LNCaP clone FGC (cell line): ENCODE data around the gene CXCL8.

ENCODE experiments used
- DNase-seq: peaks from one replicate; pipeline ENCODE4 v3.0.0-alpha.2; 2011; ENCODE audit warnings: low read depth
- H3K4me3 ChIP-seq: 2 replicates; pipeline ENCODE4 v1.5.1; 2011; ENCODE audit warnings: mild to moderate bottlenecking, low read depth, low read length, control low read depth
- TF ChIP-seq, protein P1 (sequence below): IDR thresholded peaks from 2 replicates; pipeline ENCODE4 v1.5.1; 2012; ENCODE audit warnings: mild to moderate bottlenecking; ENCODE audit not compliant: control insufficient read depth, insufficient read depth; ENCODE audit errors: extremely low read depth

Gene CXCL8

DNA sequence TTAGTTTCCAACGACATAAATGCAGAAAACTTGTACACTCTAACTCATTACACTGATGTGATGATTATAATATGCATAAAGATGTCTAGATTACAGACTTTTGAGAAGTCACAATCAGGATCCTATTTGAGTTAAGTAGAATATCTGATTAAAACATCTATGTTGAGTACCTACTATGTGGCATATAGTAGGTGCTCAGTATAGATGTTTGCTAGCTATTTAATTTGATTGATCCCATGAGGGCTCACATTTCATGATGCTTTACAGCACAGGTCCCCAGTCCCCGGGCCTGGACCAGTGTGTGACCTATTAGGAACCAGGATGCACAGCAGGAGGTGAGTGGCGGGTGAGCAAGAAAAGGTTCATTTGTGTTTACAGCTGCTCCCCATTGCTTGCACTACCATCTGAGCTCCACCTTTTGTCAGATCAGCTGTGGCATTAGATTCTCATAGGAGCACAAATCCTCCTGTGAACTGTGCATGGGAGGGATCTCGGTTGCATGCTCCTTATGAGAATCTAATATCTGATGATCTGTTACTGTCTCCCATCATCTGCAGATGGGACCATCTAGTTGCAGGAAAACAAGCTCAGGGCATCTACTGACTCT is 33.0 kb upstream of the CXCL8 start:
- DNase-seq: no peak
- TF ChIP-seq, protein P1, sequence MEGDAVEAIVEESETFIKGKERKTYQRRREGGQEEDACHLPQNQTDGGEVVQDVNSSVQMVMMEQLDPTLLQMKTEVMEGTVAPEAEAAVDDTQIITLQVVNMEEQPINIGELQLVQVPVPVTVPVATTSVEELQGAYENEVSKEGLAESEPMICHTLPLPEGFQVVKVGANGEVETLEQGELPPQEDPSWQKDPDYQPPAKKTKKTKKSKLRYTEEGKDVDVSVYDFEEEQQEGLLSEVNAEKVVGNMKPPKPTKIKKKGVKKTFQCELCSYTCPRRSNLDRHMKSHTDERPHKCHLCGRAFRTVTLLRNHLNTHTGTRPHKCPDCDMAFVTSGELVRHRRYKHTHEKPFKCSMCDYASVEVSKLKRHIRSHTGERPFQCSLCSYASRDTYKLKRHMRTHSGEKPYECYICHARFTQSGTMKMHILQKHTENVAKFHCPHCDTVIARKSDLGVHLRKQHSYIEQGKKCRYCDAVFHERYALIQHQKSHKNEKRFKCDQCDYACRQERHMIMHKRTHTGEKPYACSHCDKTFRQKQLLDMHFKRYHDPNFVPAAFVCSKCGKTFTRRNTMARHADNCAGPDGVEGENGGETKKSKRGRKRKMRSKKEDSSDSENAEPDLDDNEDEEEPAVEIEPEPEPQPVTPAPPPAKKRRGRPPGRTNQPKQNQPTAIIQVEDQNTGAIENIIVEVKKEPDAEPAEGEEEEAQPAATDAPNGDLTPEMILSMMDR: no peak
- H3K4me3 ChIP-seq: no peak overlapping the region

DNA sequence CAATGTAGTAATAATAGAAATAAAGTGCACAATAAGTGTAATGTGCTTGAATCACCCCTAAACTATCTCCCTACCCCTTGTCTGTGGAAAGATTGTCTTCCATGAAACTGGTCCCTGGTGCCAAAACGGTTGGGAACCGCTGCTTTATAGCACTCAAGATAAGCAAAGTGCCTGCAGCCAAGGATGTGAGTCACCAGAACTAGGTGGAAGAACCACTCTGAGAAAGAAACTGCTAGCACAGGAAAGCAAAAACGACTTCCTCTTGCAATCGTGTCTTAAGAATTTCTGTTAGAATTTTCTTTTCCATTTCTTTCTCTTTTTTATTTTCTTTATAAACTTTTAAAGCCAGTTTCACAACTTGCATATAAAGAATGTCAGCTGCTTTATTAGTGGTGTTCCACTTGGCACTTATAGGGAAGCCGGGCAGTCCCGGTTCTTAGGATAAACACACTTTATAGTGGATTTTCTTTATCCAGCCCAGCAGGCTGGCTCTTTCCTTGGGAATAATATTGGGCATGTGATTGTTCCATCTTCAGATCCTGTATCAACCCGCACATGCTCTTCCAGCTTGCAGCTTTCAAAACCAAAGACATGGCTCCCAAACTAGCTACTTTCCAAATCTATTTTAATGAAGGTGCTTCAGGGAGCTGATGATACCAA is 32.3 kb upstream of the CXCL8 start:
- TF ChIP-seq, protein P1: no peak
- H3K4me3 ChIP-seq: no peak overlapping the region
- peak; percentile 62 for DNase-seq

DNA sequence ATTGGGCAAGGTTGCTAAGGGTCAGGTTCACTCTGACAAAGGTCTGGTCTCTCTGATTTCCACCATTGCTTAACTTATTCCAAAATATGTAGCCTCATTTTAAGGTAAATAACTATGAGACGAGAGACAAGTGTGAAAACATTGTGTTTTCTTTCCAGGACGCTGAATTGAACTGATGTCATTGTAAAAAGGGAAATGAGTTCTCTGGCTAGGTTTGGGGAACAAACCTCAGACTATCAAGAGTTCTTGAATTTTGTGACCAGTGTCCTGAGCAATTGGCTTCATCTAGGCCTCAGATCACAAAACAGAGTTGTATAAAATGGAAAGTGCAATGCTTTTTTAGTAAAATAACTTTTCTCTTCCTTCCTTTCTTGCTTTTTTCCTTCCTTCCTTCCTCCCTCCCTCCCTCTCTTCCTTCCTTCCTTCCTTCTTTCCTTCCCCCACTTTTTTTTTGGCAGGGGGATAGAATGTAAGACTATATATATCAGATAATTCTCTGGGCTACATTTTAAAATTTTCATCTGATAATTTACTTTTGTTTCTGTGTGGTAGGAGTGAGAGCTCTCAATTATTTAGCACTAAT is 30.8 kb upstream of the CXCL8 start:
- DNase-seq: no peak
- TF ChIP-seq, protein P1: no peak
- H3K4me3 ChIP-seq: no peak overlapping the region

DNA sequence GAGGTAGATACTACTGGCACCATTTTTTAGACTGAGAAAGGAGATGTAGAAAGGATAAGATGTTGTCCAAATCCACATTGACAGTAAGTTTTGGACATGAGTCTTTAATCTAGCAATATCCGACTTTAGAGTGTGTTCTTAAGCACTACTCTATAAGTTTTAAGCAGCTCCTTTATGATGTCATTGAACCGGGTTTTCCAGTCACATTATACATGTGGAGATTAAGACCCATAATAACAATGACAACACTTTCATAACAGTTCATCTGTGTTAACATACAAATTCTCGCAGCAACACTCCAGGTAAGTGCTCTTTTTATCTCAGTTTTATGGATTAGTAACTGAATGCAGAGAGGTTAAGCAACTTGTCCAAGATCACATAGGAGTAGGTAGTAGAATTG is 30.3 kb upstream of the CXCL8 start:
- H3K4me3 ChIP-seq: no peak overlapping the region
- no peak for DNase-seq
- TF ChIP-seq, protein P1: no peak

DNA sequence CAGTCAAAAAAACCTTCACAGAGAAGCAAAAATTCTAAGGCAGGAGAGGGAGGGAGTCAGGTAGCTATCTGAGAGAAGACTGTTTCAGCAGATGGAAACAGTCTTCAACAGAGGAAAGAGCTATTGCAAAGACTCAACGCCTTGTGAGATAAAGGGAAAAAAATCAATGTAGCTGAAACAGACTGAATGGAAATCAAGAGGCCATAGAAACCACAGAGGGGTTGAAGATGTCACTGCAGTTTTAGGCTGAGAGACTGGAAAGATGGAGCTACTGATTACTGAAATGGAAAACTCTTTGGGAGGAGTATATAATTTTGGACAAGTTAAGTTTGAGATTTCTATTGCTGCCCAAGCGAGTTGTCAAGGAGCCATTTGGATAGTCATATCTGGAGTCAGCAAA is 28.4 kb upstream of the CXCL8 start:
- TF ChIP-seq, protein P1: no peak
- no peak for DNase-seq
- H3K4me3 ChIP-seq: no peak overlapping the region

DNA sequence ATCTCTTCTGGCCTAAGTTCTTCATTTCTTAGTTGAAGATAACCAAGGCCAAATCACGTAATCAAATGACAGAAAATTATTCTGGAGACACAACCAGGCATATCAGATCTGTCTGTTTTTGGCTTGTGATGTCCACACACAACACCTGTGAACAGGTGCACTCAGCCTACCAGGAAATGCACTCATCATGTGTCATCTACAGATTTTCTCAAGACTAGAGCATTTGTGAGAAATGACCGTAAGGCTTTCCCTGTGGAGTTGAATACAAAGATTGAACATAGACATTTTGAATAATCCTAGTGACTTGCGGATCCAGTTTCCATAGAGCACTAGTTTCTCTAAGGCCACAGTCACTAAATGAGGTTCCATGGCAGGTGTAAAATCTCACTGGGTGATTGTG is 26.7 kb upstream of the CXCL8 start:
- TF ChIP-seq, protein P1: no peak
- no peak overlapping the region for H3K4me3 ChIP-seq
- no peak for DNase-seq
